ENCODE data around the gene XPR1.

The XPR1 gene

DNA sequence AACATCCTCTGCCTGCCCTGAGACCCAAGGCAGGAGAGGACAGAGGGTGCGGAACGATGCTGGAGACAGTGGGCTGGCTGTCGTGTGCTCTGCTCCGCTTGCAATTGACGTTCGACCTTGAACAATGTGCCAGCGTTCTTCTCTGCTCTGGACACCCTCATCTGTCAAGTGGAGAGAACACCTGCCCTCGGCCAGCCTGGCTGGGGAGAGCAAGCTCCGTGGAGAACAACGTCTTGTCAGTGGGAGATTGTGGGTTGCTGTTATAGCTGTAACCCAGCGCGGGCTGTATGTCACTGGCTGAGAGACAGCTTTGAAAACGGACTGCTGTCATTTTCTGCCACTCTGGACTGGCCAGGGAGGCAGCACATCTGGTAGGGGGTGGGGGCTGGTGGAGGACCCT is 295.5 kb downstream of the XPR1 start:
- no peak for DNase-seq (ENCODE audit: low read depth in 1 of 2, low spot score in 1 of 2)

DNA sequence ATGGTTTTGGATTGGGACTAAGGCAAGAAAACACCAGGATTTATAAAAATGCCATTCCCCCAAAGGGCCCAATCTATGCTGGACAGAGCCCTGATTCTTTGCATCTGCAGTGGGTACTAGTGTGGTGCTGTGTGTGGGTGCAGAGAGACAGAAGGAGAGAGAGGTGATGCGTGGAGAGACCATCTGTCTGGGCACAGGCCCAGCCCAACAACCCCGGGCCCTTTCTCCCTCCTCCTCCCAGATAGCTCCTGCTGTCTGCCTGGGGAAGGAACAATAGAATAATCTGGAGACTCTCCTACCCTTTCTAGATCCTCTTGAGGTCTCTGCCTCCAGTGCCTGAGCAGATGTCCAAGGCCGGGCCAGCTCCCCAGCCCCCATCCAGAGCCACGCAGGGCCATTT is 296.0 kb downstream of the XPR1 start:
- DNase-seq (ENCODE audit: low read depth in 1 of 2, low spot score in 1 of 2) = no peak

DNA sequence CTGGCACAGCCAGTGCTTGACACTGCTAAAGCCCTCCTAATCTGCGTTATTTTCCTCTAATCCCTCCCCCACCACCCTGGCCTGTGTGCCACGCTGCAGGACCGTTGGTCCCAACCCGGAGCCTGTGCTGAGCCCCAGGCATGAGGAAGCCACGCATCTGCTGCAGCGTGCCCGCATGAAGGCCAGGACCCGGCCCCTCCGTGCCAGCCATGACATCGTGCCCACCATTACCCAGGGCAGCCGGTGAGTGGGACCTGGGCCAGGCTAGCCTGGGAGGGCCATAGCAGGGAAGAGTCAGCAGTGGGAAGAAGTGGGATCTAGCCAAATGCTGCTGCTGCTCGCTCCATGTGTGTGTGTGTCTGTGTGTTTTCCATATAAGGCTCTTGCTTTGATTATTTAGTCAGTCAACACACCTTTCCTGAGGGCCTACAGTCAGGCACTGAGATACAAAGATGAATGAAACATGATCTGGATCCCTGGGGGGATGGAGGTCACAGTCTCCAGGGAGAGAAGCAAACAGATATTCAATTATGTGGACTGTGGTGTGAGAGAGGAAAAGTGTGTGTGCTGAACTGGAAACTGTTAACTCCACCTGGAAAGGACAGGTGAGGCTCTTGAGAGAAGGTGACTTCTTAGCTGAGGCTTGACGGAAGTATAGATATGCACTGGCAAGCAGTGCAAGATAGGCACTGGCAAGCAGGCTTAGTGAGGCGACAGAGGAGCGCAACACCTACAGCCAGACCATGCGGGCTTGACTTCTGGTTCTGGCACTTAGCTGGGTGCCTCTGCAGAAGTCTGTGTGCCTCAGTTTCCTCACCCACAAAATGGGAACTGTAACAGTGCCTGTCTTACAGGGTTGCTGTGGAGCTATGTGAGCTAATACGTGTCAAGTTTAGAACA is 296.8 kb downstream of the XPR1 start:
- DNase-seq (ENCODE audit: low read depth in 1 of 2, low spot score in 1 of 2) = no peak

DNA sequence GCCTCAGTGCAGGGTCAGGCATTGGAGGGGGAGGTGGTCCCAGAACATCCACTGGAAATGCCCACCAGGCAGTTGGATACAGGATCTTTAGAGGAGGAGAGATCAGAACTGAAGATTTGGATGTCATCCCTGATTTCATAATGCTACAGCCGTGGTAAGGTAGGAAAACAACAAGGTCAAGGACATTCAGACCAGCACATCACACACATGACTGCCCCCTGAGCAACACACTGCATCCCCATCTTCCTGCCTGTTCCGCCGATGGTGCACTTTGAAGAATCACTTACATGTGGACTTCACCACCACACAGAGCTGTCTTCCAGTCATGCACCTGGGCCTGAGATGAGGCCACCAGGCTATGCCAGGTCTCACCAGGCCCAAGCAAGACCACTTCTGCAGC is 297.6 kb downstream of the XPR1 start:
- no peak for DNase-seq (ENCODE audit: low read depth in 1 of 2, low spot score in 1 of 2)

DNA sequence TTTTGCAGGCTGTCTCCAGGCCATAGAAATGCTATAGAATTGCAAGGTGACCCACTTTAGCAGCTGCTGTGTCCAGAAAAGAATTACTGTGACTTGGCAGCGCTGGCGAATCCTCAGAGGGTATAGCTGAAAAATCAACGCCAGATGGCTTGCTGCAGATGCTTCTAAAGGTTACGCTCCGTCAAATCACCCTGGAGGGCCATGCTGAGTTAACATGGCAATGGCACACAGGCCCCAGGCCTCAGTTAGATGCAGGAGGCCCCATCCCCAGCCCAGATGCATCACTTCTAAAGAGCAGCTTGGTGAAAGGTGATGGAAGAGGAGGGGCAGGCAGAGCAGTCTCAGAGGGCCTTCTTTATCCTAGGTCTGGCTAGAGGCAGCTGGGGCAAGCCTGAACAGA is 298.9 kb downstream of the XPR1 start:
- DNase-seq (ENCODE audit: low read depth in 1 of 2, low spot score in 1 of 2) = no peak

DNA sequence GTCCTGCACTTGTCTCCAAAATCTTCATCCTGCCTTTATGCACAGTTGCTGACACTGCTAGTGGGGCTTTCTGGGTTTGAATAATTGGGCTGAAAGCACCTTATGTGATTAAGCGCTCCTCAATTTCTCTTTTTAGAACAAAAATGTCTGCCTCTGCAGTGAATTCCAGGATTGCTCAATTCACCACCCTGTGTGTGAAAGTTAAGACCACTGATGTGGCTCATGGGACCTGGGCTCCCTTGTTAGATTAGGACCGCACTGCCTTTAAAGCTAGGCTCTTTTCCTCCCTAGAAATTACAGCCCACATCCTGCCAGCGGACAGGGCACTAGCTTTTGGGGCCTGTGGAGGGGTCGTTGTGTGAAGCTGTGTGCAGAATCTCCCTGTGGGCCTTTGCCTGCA is 299.7 kb downstream of the XPR1 start:
- DNase-seq (ENCODE audit: low read depth in 1 of 2, low spot score in 1 of 2) = no peak

DNA sequence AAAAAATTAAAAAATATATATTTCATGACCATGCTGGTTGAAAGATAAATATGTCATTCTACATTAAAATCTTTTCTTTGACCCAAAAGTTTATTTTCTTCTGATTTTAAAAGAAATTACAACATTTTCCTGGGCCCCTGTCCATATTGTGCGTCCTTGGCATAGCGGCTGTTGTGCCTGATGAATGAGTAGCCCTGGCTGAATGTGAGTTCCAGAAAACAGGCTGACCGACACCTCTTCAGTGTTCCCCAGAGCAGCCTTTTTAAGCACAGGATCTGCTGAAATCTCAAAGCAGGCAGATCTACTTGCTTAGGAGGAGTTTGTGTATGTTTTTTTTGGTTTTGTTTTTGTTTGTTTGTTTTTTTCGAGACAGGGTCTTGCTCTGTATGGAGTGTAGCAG is 300.6 kb downstream of the XPR1 start:
- DNase-seq (ENCODE audit: low read depth in 1 of 2, low spot score in 1 of 2) = no peak

DNA sequence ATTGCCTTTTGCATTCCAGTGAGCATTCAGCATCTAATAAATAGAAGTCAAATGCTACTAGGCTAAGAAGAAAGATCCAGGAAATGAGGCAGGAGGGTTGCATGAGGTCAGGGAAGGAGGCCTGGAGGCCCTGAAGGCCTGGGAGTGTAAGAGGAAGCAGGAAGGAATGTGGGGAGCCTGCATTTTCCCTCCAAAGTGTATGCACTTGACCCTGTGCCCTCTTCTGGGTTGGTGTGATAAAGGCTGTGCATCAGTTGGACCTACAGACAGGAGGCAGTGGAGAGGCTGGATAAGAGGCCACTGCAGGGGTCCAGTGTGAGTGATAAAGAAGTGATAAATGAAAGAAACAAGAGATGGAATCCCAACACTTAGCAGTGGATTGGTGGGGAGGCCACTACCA is 301.3 kb downstream of the XPR1 start:
- no peak for DNase-seq (ENCODE audit: low read depth in 1 of 2, low spot score in 1 of 2)

DNA sequence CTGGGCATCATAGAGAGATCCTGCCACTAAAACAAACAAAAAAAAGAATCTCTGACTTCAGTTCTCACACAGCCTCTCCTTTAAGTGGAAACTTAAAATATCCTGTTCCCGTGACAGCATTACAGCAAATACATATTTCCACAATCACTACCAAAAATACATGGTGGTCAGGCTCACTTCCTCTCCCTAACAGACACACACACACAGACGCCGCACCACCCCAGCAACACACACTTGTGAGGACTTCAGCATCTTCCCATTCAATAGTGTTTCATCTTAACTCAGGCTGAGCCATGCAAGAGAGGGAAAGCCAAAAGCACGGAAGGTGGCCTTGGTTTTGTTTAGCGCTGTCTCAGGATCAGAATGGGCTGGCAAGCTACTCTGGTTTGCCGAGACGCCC is 302.7 kb downstream of the XPR1 start:
- DNase-seq (ENCODE audit: low read depth in 1 of 2, low spot score in 1 of 2) = no peak

DNA sequence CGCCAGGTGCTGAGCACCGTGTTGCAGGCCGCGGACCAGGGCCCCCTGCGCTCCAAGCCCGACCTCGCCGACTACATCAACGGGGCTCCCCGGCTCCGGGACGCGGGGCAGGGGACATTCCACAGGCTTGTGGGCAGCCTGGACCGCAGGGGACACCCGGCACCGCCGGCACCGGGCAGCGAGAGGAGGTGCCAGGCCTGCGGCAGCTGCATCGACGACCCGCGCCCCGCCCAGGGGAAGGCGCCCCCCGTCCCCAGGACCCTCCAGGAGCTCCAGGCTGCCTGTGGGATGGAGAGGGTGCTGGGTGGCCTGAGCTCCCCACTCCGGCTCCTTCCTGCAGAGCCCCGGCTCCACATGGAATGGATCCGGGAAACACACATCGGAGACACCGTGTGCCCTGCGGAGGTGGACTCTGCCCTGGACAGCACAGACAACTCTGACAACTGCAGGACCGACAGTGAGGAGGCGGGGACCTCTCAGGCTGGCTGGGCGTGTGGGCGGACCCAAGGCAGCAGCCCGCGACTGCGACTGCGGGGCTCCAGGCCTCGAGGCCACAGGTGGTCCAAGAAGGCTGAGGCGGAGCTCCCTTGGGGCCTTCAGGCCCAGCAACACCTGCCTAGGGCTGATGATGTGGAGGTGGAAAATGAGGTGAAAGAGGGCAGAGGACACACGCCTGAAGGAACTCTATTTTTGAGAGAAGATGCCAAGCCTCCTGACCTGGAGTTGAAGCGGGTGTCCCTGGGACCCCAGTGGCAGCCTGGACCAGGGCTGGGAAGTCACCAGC is 303.7 kb downstream of the XPR1 start:
- no peak for DNase-seq (ENCODE audit: low read depth in 1 of 2, low spot score in 1 of 2)

DNA sequence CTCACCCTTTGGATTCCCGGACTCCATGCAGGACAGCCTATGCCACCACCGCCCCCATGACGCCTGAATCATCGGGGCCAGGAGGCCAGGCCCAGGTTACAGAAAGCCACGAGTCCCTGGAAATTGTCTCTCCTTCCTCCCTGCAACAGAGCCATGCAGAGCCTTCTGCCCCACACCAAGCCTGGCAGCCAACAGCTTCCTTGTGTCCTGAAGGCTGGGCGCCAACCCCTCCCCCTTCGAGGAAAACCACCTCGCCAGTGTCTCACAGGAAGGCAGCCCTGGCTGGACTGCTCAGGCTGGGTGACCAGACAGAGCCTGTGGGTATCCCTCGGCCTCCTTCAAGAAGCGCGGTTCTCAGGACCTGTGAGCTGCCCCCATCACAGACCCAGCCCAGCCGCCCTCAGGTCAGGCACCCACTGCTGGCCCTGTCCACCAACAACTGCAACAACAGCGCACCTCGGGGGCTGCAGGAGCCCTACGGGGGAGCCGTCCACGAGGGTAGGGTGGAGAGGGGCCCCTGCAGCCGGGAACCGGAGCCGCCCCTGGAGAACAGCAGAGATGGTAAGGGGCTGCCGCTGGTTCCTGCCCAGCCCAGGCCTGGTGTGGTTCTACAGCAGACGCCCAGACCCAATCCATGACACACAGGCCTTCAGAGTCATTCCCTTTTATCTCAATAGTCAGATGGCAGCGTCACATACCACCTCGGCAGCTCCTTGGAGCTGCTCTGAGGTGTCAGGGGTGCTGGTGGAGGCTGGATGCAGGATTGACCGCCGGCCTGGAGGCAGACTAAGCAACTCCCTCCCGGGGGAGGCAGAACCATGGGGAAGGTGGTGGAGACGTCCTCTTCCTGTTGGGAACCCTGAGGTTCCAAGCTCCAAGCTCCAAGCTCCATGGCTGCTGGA is 304.5 kb downstream of the XPR1 start:
- no peak for DNase-seq (ENCODE audit: low read depth in 1 of 2, low spot score in 1 of 2)

DNA sequence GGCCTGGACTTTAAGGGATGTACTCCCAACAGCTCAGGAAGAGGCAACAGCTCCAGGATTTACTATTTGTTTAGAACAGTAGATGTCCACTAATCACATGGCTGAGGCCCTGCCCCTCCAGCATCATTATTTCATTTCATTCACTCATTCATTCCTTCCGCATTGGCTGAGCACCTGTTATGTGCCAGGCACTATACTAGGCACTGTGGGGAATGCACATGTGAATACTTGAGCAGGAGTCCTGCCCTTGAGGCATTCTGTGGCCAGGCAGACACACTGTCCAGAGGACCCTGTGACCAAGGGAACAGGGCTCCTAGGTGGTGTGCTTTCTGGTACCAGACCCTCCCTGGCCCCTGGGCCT is 305.2 kb downstream of the XPR1 start:
- no peak for DNase-seq (ENCODE audit: low read depth in 1 of 2, low spot score in 1 of 2)

DNA sequence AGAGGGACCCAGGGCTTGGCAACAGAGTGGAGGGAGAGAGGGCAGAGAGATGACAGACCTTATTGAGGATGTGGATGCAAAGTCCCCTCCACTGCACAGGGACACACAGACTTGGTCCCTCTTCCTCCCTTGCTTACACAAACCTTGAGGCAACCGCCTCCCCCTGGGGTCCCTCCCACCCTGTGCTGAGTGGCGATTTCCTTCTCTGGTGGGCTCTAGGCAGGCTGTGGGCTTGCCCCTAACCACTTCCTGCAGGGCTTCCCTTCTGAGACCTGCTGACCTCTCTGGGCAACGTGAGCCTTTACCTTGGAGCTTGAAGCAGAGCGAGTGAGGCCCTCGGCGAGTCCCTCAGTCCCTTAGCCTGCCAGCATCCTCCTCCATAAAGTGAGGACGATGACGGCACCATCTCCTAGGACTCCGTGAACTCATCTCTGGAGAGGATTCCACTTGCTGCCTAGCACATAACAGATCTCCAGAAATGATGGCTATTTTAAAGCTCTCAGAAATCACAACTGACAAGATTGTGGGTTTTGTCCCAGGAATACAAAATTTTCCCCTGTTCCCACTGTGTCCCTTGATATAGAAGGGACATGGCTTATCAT is 305.9 kb downstream of the XPR1 start:
- DNase-seq (ENCODE audit: low read depth in 1 of 2, low spot score in 1 of 2) = no peak

DNA sequence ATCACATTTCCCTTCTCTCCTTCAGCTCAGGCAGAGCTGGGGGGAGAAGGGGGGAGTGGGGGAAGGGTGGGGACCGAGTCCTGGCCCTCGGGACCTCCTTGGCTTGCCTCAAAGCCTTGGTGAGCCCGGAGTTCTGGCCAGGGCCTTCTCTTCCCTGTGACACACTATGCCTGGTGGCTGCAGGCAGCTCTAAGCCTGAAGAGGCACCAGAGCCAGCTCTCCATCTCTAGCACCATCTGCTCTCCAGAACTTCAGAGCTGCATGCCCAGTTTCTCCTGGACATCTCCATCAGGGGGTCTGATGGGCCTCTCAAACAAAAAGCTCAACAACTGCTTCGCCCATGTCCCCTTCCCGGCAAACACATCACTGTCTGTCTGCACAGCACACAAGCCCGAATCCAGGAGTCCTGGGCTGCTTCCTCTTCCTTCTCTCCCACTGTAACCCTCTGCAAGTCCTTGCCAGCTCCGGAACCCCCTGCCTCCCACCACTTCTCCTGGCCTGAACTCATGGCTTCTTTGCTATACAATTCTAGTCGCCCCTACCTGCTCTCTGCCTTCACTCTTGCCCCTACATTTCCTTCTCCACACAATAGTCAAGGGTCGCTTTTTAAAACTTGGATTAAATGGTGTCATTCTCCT is 307.4 kb downstream of the XPR1 start:
- DNase-seq (ENCODE audit: low read depth in 1 of 2, low spot score in 1 of 2) = no peak

DNA sequence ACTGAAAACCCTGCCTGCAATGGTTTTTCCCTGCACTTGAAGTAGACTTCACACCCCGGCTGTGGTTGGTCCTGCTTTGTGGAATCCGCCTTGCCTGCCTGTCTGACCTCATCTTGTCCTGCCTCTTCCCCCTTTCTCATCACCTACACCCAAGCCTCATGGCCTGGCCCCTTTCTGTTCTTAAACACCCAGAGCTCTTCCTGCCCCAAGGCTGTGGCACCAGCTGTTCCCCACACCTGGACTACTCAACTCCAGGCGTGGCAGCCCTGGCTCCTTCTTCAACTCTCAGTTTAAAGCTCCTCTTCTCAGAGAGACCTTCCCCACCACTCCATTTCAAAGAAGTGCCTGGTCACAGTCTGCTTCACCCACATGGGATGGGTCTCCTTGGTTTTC is 307.9 kb downstream of the XPR1 start:
- no peak for DNase-seq (ENCODE audit: low read depth in 1 of 2, low spot score in 1 of 2)
